IPS-11a (cell line): ENCODE data around the gene MNX1.

Source experiments
- H3K4me3 ChIP-seq: one replicate; pipeline ENCODE4 v1.5.1; 2013; ENCODE audit warnings: low read depth, low read length, control low read depth

The MNX1 gene

DNA sequence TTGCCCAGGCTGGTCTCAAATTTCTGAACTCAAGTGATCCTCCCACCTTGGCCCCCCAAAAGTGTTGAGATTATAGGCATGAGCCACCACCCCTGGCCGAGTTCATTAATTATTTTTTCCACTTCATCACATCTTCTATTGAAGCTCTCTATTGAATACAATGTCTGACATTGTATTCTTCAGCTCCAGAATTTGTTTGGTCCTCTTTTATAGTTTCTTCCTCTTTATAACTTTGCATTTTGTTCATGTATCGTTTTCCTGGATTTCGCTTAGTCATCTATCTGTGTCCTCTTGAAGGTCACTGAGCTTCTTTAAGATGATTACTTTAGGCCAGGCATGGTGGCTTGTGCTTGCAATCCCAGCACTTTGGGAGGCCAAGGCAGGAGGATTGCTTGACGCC lies 30.8 kb downstream of the MNX1 start:
- H3K4me3 ChIP-seq = no peak overlapping the region

DNA sequence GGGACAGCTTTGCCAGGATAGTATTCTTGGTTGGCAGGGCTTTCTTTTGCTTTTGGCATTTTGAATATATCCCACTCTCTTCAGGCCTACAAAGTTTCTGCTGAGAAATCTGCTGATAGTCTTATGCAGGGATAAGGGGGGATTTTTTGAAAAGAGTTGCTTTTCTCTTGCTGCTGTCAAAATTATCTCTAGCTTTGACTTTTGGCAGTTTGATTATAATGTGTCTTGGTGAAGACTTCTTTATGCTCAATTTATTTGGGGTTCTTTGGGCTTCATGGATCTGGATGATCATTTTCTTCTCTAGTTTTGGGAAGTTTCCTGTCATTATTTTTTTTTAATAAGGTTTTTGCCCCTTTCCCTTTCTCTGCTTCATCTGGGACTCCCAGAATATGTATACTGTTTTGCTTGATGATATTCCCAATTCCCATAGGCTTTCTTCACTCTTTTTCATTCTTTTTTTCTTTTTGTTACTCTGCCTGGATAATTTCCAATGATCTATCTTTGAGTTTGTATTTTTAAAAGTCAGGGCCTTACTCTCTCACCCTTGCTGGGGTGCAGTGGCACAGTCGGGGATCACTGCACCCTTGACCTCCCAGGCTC lies 31.4 kb downstream of the MNX1 start:
- H3K4me3 ChIP-seq = no peak overlapping the region

DNA sequence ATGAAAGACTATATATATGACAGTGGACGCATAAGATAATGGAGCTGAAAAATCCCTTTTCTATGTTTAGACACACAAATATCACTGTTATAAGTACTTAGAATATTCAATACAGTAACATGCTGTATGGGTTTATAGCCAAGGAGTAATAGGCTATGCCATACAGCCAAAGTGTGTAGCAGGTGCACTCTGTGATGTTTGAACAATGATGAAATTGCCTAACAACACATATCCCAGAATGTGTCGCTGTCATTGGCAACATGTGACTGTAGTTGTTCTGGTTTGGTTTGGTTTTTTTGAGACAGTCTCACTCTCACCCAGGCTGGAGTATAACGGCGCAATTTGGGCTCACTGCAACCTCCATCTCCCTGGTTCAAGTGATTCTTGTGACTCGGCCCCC lies 34.8 kb downstream of the MNX1 start:
- no peak overlapping the region for H3K4me3 ChIP-seq

DNA sequence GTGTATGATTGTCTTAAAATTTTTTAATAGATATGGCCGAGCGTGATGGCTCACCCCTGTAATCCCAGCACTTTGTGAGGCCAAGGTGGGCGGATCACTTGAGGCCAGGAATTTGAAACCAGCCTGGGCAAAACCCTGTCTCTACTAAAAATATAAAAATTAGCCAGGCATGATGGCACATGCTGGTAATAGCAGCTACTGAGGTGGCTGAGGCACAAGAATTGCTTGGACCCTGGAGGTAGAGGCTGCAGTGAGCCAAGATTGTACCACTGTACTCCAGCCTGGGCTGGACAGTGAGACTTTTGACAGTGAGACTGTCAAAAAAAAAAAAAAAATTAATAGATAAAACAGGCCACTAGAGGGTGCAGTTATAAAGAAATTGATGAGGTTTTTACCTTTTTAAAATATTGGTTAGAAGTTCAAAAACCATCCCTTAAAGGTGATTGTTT lies 40.5 kb downstream of the MNX1 start:
- no peak overlapping the region for H3K4me3 ChIP-seq

DNA sequence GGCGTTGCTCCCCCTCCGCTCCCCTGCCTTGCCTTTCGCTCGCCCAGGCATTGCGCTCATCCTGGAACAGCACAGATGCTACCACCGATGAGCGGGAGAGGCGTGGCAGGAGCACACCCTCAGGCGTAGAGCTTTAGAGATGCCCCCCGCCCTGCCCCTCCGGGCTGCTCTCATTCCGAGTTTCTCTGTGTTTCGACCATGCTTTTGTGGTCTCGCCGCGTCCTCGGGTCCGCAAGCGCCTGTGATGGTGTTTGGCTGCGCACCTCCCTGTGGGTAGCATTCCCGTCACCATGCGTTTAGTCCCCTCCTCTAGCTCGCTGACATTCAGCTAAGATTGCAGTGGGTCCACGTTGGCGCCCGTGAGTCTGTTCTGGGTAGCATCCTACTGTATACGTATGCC lies 42.3 kb downstream of the MNX1 start:
- no peak overlapping the region for H3K4me3 ChIP-seq

DNA sequence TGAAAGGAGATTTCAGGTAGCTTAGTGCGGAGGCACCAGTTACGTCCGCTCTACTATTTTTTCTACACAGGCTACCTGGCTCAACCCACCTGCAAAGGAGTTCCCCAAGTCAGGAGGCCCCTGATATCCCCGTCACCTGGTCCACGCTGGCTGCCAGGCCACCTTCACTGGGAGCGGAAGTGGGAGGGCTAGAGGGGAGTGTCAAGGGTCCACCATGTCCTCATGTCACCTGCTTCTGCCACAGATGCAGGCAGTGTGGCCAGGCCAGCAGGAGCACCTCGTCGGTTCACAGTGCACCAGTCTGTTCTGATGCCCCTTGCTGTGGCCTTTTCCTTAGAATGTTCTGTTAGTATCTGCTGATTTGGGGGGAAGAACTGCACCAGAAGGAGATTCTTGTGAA lies 44.1 kb downstream of the MNX1 start:
- H3K4me3 ChIP-seq = no peak overlapping the region

DNA sequence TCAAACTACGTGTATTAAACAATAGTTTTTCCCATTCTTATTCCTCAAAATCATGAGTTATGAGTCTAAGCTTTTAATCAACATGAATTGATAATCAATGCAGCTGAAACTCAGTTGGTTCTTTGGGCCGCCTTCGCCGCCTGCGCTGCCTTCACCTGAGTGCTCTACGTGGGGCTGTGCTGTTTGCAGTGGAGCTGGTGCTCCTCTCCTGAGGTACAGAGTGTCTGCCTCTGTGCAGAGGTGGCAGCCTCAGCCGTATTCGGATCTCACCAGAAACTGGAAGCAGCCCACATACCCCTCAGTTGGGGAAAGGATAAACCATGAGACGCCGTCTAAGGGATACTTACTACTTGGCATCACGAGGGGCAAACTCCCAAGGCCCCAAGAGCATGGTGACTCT lies 45.5 kb downstream of the MNX1 start:
- H3K4me3 ChIP-seq = no peak overlapping the region

DNA sequence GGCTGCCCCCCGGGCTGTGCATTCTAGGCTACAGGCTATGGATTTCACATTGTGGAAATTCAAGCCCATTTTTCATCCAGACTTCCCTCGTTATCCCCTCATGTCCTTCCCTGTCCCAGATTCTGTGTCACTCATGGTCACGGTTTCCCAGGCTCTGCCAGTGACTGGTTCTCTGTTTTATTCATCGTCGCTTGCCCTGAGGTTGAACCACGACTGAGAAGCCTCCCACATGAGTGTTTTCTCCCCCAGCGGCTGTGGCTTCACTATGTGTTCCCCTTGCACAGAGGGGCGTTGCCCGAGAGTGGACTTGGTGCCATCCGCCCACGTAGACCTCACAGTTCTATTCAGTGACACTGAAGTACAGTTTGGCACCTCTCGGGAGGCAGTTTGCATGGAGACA lies 47.0 kb downstream of the MNX1 start:
- no peak overlapping the region for H3K4me3 ChIP-seq

DNA sequence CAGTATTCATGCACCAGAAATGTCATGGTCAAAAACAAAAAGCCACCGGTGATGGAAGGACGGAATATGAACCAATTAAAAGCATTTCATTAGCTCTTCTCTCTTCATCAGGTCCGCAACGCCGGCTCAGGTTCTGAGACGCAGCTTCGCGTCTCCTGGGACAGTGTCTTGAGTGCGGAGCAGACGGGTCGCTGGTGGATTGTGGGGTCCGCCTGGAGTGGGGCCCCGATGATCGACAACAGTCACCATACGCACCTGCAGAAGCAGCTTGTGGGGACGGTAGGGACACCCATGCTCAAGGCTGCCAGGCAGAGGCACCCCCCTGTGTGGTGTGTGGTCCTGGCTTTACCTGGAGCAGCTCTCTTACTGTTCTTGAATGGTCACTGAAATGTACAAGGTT lies 47.6 kb downstream of the MNX1 start:
- no peak overlapping the region for H3K4me3 ChIP-seq

DNA sequence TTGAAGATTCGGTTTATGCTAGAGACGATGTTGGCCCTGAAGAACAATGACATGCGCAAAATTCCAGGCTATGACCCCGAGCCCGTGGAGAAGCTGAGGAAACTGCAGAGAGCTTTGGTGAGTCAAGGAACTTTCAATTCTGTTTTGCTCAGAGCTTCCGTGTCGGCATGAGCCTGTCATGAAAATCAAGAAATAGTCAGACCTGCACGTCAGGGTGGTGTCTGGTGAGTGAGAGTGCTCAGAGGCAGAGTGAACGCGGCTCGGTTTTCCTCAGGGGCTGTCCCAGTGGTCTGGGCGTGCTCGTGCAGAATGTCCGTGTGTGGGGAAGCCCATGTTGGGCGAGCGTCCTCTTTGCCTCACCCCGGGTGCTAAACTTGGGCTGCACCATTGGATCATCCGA lies 48.3 kb downstream of the MNX1 start:
- H3K4me3 ChIP-seq = no peak overlapping the region

DNA sequence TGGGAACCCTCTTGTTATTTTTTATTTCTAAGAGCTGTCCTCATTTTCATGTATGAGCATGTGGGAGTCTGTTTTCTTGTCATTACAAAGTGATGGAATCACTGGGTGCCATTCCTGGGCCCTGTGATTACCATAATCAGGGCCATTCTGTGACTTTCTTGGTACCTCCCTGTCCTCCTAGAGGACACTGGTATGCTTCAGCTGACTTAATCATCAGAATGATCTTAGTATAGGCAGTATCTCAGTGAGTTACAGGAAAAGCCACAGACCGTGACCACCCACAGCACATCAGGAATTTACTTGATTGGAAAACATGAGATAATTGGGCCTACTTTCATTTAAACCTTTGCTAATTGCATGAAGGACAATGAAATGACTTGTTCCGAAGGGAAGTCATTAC lies 53.7 kb downstream of the MNX1 start:
- no peak overlapping the region for H3K4me3 ChIP-seq

DNA sequence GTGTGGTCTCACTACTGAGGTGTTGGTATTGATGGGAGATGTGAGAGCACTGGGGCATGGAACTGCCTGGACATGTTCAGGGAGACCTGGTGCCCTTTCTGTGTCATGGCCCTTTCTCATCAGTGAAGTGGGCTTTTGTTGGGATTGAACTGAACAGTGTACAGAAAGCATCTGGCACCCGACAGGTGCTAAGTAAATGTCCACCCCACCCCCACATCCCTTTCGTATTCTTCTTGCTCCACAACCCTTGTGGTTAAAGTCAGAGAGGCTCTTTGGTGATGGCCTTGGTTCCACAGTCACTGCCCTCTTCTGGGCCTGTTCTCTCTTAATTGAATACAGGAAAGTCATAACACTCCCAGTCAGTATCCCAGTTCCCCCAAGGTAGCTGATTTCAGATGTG lies 55.5 kb downstream of the MNX1 start:
- no peak overlapping the region for H3K4me3 ChIP-seq
